ENCODE data around the gene ZNF865.

The ZNF865 gene

DNA sequence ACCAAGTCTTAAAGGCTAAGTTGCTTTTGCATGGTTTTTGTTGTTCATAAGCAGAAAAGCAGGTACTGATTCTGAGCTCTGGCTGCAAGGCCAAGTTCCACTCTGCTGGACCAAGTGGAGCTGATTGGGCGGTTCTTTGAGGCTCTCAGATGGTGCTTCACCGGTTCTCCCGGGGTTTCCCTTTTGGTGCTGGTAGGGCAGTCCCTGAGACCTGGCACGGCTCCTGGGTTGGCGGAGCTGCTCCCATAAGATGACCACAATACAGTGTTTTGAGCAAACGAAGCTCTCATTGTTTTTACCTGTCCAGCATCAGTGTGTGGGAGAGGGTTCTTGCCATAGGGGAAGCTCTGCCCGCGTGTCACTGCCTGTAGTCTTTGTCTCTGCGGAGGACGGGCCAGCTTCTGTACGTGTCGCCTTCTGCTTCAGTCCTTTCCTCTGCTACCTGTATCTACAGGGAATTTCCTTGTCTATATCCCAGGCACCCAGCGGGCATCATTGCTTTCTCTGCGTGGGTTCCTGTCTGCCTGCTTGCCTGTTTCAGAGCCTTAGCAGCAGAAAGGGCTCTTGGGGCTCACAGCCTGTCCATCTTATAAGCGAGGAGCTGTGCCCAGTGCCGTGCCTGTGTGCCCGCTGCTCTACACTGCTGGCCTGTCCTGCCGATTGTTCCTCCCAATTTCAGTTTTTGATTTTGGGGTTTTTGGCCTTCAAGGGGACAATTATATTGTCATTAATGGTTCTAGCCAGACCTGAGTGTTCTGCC, 51.7 kb downstream of the ZNF865 start:
- ATAC-seq, result no peak
- TF ChIP-seq ZNF70 (CRISPR knock-in tag; IDR thresholded peaks at IDR 0.05) (no peak), ZC3H10 (CRISPR knock-in tag; IDR thresholded peaks at IDR 0.05) (no peak), ZFP3 (CRISPR knock-in tag; IDR thresholded peaks at IDR 0.05) (no peak), PPARA (CRISPR knock-in tag; IDR thresholded peaks at IDR 0.05; ENCODE audit: borderline replicate concordance) (no peak), CSDC2 (CRISPR knock-in tag; IDR thresholded peaks at IDR 0.05) (no peak), ZNF565 (CRISPR knock-in tag; conservative IDR thresholded peaks at IDR 0.05; ENCODE audit: low read depth) (no peak), SNAI2 (CRISPR knock-in tag; IDR thresholded peaks at IDR 0.05) (no peak), ZFP30 (CRISPR knock-in tag; IDR thresholded peaks at IDR 0.05) (no peak), BACH2 (CRISPR knock-in tag; IDR thresholded peaks at IDR 0.05; ENCODE audit: borderline replicate concordance) (no peak), TOX (CRISPR knock-in tag; IDR thresholded peaks at IDR 0.05; ENCODE audit: borderline replicate concordance) (no peak), ISL1 (CRISPR knock-in tag; IDR thresholded peaks at IDR 0.05) (no peak), TCF4 (CRISPR knock-in tag; IDR thresholded peaks at IDR 0.05; ENCODE audit: borderline replicate concordance) (no peak), OSR1 (CRISPR knock-in tag; IDR thresholded peaks at IDR 0.05) (no peak)
- TF ChIP-seq, protein P1, sequence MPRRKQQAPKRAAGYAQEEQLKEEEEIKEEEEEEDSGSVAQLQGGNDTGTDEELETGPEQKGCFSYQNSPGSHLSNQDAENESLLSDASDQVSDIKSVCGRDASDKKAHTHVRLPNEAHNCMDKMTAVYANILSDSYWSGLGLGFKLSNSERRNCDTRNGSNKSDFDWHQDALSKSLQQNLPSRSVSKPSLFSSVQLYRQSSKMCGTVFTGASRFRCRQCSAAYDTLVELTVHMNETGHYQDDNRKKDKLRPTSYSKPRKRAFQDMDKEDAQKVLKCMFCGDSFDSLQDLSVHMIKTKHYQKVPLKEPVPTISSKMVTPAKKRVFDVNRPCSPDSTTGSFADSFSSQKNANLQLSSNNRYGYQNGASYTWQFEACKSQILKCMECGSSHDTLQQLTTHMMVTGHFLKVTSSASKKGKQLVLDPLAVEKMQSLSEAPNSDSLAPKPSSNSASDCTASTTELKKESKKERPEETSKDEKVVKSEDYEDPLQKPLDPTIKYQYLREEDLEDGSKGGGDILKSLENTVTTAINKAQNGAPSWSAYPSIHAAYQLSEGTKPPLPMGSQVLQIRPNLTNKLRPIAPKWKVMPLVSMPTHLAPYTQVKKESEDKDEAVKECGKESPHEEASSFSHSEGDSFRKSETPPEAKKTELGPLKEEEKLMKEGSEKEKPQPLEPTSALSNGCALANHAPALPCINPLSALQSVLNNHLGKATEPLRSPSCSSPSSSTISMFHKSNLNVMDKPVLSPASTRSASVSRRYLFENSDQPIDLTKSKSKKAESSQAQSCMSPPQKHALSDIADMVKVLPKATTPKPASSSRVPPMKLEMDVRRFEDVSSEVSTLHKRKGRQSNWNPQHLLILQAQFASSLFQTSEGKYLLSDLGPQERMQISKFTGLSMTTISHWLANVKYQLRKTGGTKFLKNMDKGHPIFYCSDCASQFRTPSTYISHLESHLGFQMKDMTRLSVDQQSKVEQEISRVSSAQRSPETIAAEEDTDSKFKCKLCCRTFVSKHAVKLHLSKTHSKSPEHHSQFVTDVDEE (CRISPR knock-in tag; IDR thresholded peaks at IDR 0.05), result no peak
- TF ChIP-seq, protein P2, sequence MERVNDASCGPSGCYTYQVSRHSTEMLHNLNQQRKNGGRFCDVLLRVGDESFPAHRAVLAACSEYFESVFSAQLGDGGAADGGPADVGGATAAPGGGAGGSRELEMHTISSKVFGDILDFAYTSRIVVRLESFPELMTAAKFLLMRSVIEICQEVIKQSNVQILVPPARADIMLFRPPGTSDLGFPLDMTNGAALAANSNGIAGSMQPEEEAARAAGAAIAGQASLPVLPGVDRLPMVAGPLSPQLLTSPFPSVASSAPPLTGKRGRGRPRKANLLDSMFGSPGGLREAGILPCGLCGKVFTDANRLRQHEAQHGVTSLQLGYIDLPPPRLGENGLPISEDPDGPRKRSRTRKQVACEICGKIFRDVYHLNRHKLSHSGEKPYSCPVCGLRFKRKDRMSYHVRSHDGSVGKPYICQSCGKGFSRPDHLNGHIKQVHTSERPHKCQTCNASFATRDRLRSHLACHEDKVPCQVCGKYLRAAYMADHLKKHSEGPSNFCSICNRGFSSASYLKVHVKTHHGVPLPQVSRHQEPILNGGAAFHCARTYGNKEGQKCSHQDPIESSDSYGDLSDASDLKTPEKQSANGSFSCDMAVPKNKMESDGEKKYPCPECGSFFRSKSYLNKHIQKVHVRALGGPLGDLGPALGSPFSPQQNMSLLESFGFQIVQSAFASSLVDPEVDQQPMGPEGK (CRISPR knock-in tag; IDR thresholded peaks at IDR 0.05; ENCODE audit: borderline replicate concordance), result no peak
- TF ChIP-seq, protein P3, sequence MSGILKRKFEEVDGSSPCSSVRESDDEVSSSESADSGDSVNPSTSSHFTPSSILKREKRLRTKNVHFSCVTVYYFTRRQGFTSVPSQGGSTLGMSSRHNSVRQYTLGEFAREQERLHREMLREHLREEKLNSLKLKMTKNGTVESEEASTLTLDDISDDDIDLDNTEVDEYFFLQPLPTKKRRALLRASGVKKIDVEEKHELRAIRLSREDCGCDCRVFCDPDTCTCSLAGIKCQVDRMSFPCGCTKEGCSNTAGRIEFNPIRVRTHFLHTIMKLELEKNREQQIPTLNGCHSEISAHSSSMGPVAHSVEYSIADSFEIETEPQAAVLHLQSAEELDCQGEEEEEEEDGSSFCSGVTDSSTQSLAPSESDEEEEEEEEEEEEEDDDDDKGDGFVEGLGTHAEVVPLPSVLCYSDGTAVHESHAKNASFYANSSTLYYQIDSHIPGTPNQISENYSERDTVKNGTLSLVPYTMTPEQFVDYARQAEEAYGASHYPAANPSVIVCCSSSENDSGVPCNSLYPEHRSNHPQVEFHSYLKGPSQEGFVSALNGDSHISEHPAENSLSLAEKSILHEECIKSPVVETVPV (CRISPR knock-in tag; IDR thresholded peaks at IDR 0.05), result no peak
- TF ChIP-seq, protein P4, sequence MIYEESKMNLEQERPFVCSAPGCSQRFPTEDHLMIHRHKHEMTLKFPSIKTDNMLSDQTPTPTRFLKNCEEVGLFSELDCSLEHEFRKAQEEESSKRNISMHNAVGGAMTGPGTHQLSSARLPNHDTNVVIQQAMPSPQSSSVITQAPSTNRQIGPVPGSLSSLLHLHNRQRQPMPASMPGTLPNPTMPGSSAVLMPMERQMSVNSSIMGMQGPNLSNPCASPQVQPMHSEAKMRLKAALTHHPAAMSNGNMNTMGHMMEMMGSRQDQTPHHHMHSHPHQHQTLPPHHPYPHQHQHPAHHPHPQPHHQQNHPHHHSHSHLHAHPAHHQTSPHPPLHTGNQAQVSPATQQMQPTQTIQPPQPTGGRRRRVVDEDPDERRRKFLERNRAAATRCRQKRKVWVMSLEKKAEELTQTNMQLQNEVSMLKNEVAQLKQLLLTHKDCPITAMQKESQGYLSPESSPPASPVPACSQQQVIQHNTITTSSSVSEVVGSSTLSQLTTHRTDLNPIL (CRISPR knock-in tag; IDR thresholded peaks at IDR 0.05; ENCODE audit: low read depth), result no peak
- TF ChIP-seq, protein P5, sequence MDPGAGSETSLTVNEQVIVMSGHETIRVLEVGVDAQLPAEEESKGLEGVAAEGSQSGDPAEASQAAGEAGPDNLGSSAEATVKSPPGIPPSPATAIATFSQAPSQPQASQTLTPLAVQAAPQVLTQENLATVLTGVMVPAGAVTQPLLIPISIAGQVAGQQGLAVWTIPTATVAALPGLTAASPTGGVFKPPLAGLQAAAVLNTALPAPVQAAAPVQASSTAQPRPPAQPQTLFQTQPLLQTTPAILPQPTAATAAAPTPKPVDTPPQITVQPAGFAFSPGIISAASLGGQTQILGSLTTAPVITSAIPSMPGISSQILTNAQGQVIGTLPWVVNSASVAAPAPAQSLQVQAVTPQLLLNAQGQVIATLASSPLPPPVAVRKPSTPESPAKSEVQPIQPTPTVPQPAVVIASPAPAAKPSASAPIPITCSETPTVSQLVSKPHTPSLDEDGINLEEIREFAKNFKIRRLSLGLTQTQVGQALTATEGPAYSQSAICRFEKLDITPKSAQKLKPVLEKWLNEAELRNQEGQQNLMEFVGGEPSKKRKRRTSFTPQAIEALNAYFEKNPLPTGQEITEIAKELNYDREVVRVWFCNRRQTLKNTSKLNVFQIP (CRISPR knock-in tag; IDR thresholded peaks at IDR 0.05; ENCODE audit: borderline replicate concordance, low read depth), result no peak

DNA sequence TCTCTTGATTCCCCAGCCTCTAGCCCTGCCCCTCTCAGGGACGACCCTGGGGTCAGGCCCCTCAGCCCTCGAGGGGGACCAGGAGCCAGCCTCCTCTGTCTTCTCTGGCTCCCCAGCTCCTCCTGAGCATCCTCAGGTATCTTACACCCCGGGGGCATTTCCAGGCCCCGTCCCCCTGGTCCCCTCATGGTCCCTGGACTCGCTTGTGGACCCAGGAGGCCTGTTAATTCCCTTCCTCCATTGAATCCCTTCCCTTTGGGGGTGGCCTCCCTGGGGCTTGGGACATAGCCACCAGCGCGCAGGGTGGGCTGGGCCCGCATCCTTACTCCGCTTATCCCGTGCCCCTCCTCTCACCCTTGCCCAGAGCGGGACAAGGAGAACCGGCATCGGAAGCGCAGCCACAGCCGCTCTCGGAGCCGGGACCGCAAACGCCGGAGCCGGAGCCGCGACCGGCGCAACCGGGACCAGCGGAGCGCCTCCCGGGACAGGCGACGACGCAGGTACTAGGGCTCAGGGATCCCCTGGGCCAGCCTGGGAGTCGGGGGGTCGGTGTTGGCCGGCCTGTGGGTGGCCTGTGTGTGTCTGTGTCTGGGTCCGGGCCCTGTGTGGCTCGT, 53.5 kb downstream of the ZNF865 start:
- no peak for ATAC-seq
- TF ChIP-seq, protein P2 (CRISPR knock-in tag; IDR thresholded peaks at IDR 0.05; ENCODE audit: borderline replicate concordance), result no peak
- no peak for TF ChIP-seq ARNTL (CRISPR knock-in tag; IDR thresholded peaks at IDR 0.05; ENCODE audit: borderline replicate concordance, low read depth)
- TF ChIP-seq ESRRG (CRISPR knock-in tag; IDR thresholded peaks at IDR 0.05), result no peak
- TF ChIP-seq GLIS3 (CRISPR knock-in tag; IDR thresholded peaks at IDR 0.05), result no peak
